UCSD-AML1 (cell line): ENCODE results near the gene CHN1.

ENCODE experiments used
- DNase-seq: peaks from one replicate; lab custom pipeline; 2025; ENCODE audit not compliant: unreplicated experiment; lab: John Stamatoyannopoulos, UW

CHN1 gene

GRCh38 chr2:174972924-174973323 lies 32.3 kb downstream of the CHN1 start:
- DNase-seq = no peak

GRCh38 chr2:174971868-174972781 lies 33.1 kb downstream of the CHN1 start:
- DNase-seq = no peak

- DNase-seq = no peak
Measured at GRCh38 chr2:174970092-174970491, 35.1 kb downstream of the CHN1 start.

- DNase-seq = no peak
Measured at GRCh38 chr2:174969091-174969734, 36.0 kb downstream of the CHN1 start.

GRCh38 chr2:174967691-174968260 lies 37.4 kb downstream of the CHN1 start:
- DNase-seq = no peak

GRCh38 chr2:174967086-174967485 lies 38.1 kb downstream of the CHN1 start:
- DNase-seq = no peak

- DNase-seq = no peak
Measured at GRCh38 chr2:174965992-174966744, 39.0 kb downstream of the CHN1 start.

- no peak for DNase-seq
Measured at GRCh38 chr2:174965551-174965950, 39.6 kb downstream of the CHN1 start.

- no peak for DNase-seq
Measured at GRCh38 chr2:174964404-174964803, 40.8 kb downstream of the CHN1 start.

- no peak for DNase-seq
Measured at GRCh38 chr2:174963437-174964400, 41.5 kb downstream of the CHN1 start.

- no peak for DNase-seq
Measured at GRCh38 chr2:174959787-174960186, 45.4 kb downstream of the CHN1 start.

GRCh38 chr2:174957050-174957449 lies 48.1 kb downstream of the CHN1 start:
- DNase-seq = no peak

- no peak for DNase-seq
Measured at GRCh38 chr2:174952607-174953006, 52.6 kb downstream of the CHN1 start.

- no peak for DNase-seq
Measured at GRCh38 chr2:174951745-174952144, 53.4 kb downstream of the CHN1 start.

GRCh38 chr2:174949988-174950687 lies 55.0 kb downstream of the CHN1 start:
- no peak for DNase-seq

GRCh38 chr2:174945601-174946260 lies 59.5 kb downstream of the CHN1 start:
- DNase-seq = no peak

- no peak for DNase-seq
Measured at GRCh38 chr2:174939046-174939445, 66.1 kb downstream of the CHN1 start.

GRCh38 chr2:174931724-174932123 lies 73.5 kb downstream of the CHN1 start:
- DNase-seq = no peak

GRCh38 chr2:174929786-174930185 lies 75.4 kb downstream of the CHN1 start:
- DNase-seq = no peak
